Dendritic cell treated with granulocyte-macrophage colony-stimulating factor and Interleukin-4, amounts not matched to agents 40 ng/mL and 50 ng/mL, for 4 days (primary cell): ENCODE data around the gene STAG1.
"Not testable (repeated sequence)": the region's sequence is repeated elsewhere in the genome, so short reads cannot be mapped to it uniquely, and the experiment has no call there.

Experiments
- H3K27ac Mint-ChIP-seq: one replicate; pipeline ENCODE4 v1.8.0; 2022; ENCODE audit warnings: mild to moderate bottlenecking, mixed read lengths
- H3K27me3 Mint-ChIP-seq: one replicate; pipeline ENCODE4 v1.8.0; 2022; ENCODE audit warnings: mild to moderate bottlenecking, mixed read lengths
- H3K36me3 Mint-ChIP-seq: one replicate; pipeline ENCODE4 v1.8.0; 2022; ENCODE audit warnings: low read depth, mixed read lengths
- H3K4me1 Mint-ChIP-seq: one replicate; pipeline ENCODE4 v1.8.0; 2022; ENCODE audit warnings: low read depth, mixed read lengths
- H3K4me3 Mint-ChIP-seq: one replicate; pipeline ENCODE4 v1.8.0; 2022; ENCODE audit warnings: mild to moderate bottlenecking, moderate library complexity, mixed read lengths
- H3K9me3 Mint-ChIP-seq: one replicate; pipeline ENCODE4 v1.8.0; 2022; ENCODE audit warnings: mixed read lengths
- intact Hi-C: fragments of 100-400 bp; cut with micrococcal nuclease; formaldehyde crosslinking; loops from one replicate; pipeline ENCODE4 v1.15.0; 2022

Gene STAG1

GRCh38 chr3:136606990-136607389 lies 145.2 kb downstream of the STAG1 start:
- H3K27me3 Mint-ChIP-seq = no peaks in the 10 kb centered on the region
- peaks cover 18% of the 10 kb centered on the region for H3K4me1 Mint-ChIP-seq
- H3K4me3 Mint-ChIP-seq = no peak overlapping the region
- H3K36me3 Mint-ChIP-seq = peaks cover 38% of the 10 kb centered on the region
- intact Hi-C loops = no loop called here
- no peak overlapping the region for H3K27ac Mint-ChIP-seq
- H3K9me3 Mint-ChIP-seq = no peaks in the 10 kb centered on the region

GRCh38 chr3:136606216-136606615 lies 146.0 kb downstream of the STAG1 start:
- H3K36me3 Mint-ChIP-seq = peaks cover 45% of the 10 kb centered on the region
- H3K27ac Mint-ChIP-seq, H3K4me3 Mint-ChIP-seq, H3K27me3 Mint-ChIP-seq, intact Hi-C loops, H3K9me3 Mint-ChIP-seq: not testable (repeated sequence)
- peaks cover 23% of the 10 kb centered on the region for H3K4me1 Mint-ChIP-seq

- Mint-ChIP-seq H3K4me1 (peaks cover 23% of the 10 kb centered on the region), H3K36me3 (peaks cover 56% of the 10 kb centered on the region), H3K9me3 (no peaks in the 10 kb centered on the region), H3K27me3 (no peaks in the 10 kb centered on the region), H3K27ac (peak overlapping the region; percentile 2), H3K4me3 (no peak overlapping the region)
- intact Hi-C loops = no loop called here
These were observed 147.2 kb downstream of the STAG1 start for GRCh38 chr3:136604961-136605360.

GRCh38 chr3:136602818-136603217 lies 149.4 kb downstream of the STAG1 start:
- peaks cover 28% of the 10 kb centered on the region for H3K4me1 Mint-ChIP-seq
- H3K27ac Mint-ChIP-seq = no peak overlapping the region
- peaks cover 49% of the 10 kb centered on the region for H3K36me3 Mint-ChIP-seq
- no peaks in the 10 kb centered on the region for H3K27me3 Mint-ChIP-seq
- intact Hi-C loops = no loop called here
- H3K9me3 Mint-ChIP-seq = no peaks in the 10 kb centered on the region
- H3K4me3 Mint-ChIP-seq = no peak overlapping the region

GRCh38 chr3:136595913-136596697 lies 156.1 kb downstream of the STAG1 start:
- intact Hi-C loops = no loop called here
- no peak overlapping the region for H3K27ac Mint-ChIP-seq
- no peaks in the 10 kb centered on the region for H3K9me3 Mint-ChIP-seq
- no peak overlapping the region for H3K4me3 Mint-ChIP-seq
- no peaks in the 10 kb centered on the region for H3K27me3 Mint-ChIP-seq
- peaks cover 23% of the 10 kb centered on the region for H3K4me1 Mint-ChIP-seq
- H3K36me3 Mint-ChIP-seq = peaks cover 20% of the 10 kb centered on the region

GRCh38 chr3:136586580-136586979 lies 165.6 kb downstream of the STAG1 start:
- H3K4me3 Mint-ChIP-seq = no peak overlapping the region
- H3K36me3 Mint-ChIP-seq = peaks cover 38% of the 10 kb centered on the region
- peaks cover under 1% of the 10 kb centered on the region for H3K4me1 Mint-ChIP-seq
- no peaks in the 10 kb centered on the region for H3K9me3 Mint-ChIP-seq
- intact Hi-C loops = no loop called here
- H3K27ac Mint-ChIP-seq = no peak overlapping the region
- no peaks in the 10 kb centered on the region for H3K27me3 Mint-ChIP-seq

GRCh38 chr3:136584728-136585127 lies 167.4 kb downstream of the STAG1 start:
- Mint-ChIP-seq H3K9me3 (no peaks in the 10 kb centered on the region), H3K4me3 (no peak overlapping the region), H3K4me1 (no peaks in the 10 kb centered on the region), H3K36me3 (peaks cover 33% of the 10 kb centered on the region), H3K27ac (peak overlapping the region; percentile 30), H3K27me3 (no peaks in the 10 kb centered on the region)
- intact Hi-C loops = no loop called here

- intact Hi-C loops = no loop called here
- Mint-ChIP-seq H3K27ac (peak overlapping the region; percentile 30), H3K27me3 (no peaks in the 10 kb centered on the region), H3K4me1 (peaks cover 7% of the 10 kb centered on the region), H3K4me3 (no peak overlapping the region), H3K36me3 (peaks cover 25% of the 10 kb centered on the region), H3K9me3 (no peaks in the 10 kb centered on the region)
These were observed 168.4 kb downstream of the STAG1 start for GRCh38 chr3:136583823-136584222.

- Mint-ChIP-seq H3K9me3 (no peaks in the 10 kb centered on the region), H3K36me3 (peaks cover 15% of the 10 kb centered on the region), H3K27ac (no peak overlapping the region), H3K4me1 (peaks cover 8% of the 10 kb centered on the region), H3K4me3 (no peak overlapping the region), H3K27me3 (no peaks in the 10 kb centered on the region)
- intact Hi-C loops = no loop called here
These were observed 174.4 kb downstream of the STAG1 start for GRCh38 chr3:136577791-136578190.

- Mint-ChIP-seq H3K36me3 (peaks cover 24% of the 10 kb centered on the region), H3K9me3 (no peaks in the 10 kb centered on the region), H3K27me3 (no peaks in the 10 kb centered on the region), H3K4me3 (no peak overlapping the region), H3K4me1 (peaks cover 8% of the 10 kb centered on the region), H3K27ac (no peak overlapping the region)
- intact Hi-C loops = no loop called here
These were observed 175.7 kb downstream of the STAG1 start for GRCh38 chr3:136576279-136577009.

GRCh38 chr3:136567599-136568188 lies 184.5 kb downstream of the STAG1 start:
- intact Hi-C loops = no loop called here
- Mint-ChIP-seq H3K4me1 (no peaks in the 10 kb centered on the region), H3K27me3 (no peaks in the 10 kb centered on the region), H3K27ac (no peak overlapping the region), H3K4me3 (no peak overlapping the region), H3K36me3 (peaks cover 41% of the 10 kb centered on the region), H3K9me3 (peaks cover 9% of the 10 kb centered on the region)

GRCh38 chr3:136564962-136565361 lies 187.2 kb downstream of the STAG1 start:
- H3K36me3 Mint-ChIP-seq = peaks cover 42% of the 10 kb centered on the region
- H3K4me3 Mint-ChIP-seq, H3K27me3 Mint-ChIP-seq, H3K9me3 Mint-ChIP-seq, intact Hi-C loops, H3K4me1 Mint-ChIP-seq, H3K27ac Mint-ChIP-seq: not testable (repeated sequence)

- intact Hi-C loops = no loop called here
- Mint-ChIP-seq H3K27ac (no peak overlapping the region), H3K27me3 (no peaks in the 10 kb centered on the region), H3K36me3 (peaks cover 34% of the 10 kb centered on the region), H3K4me3 (no peak overlapping the region), H3K4me1 (no peaks in the 10 kb centered on the region), H3K9me3 (peaks cover 9% of the 10 kb centered on the region)
These were observed 190.2 kb downstream of the STAG1 start for GRCh38 chr3:136562026-136562425.

GRCh38 chr3:136559896-136560295 lies 192.3 kb downstream of the STAG1 start:
- Mint-ChIP-seq H3K36me3 (peaks cover 17% of the 10 kb centered on the region), H3K27ac (no peak overlapping the region), H3K27me3 (no peaks in the 10 kb centered on the region), H3K4me3 (no peak overlapping the region), H3K4me1 (no peaks in the 10 kb centered on the region), H3K9me3 (peaks cover 6% of the 10 kb centered on the region)
- intact Hi-C loops = no loop called here
